Loucy (cell line): Measurements from ENCODE around the gene GRHL3.

Experiments used
- H2AFZ ChIP-seq: fragments of 200-600 bp; sonication (generic); 2 replicates; pipeline ENCODE4 v1.6.0; 2016; ENCODE audit warnings: antibody characterized with exemption, mild to moderate bottlenecking, low read length, moderate library complexity
- H3F3A ChIP-seq: fragments of 200-600 bp; 2 replicates; pipeline ENCODE4 v1.6.0; 2016; ENCODE audit warnings: antibody characterized with exemption, low read depth, mild to moderate bottlenecking
- H3K27me3 ChIP-seq: fragments of 200-600 bp; sonication (generic); 2 replicates; pipeline ENCODE4 v1.6.1; 2014; ENCODE audit warnings: low read length, mild to moderate bottlenecking; ENCODE audit not compliant: insufficient read depth, poor library complexity, severe bottlenecking
- H3K36me3 ChIP-seq: fragments of 200-600 bp; sonication (generic); 2 replicates; pipeline ENCODE4 v1.6.1; 2016; ENCODE audit warnings: low read length; ENCODE audit not compliant: insufficient read depth
- H3K4me1 ChIP-seq: fragments of 200-600 bp; sonication (generic); 2 replicates; pipeline ENCODE4 v1.5.1; 2014; ENCODE audit warnings: low read length, mild to moderate bottlenecking; ENCODE audit not compliant: insufficient read depth, poor library complexity, severe bottlenecking
- H3K4me2 ChIP-seq: fragments of 200-600 bp; sonication (generic); 2 replicates; pipeline ENCODE4 v1.6.0; 2014; ENCODE audit warnings: antibody characterized with exemption, low read length, low read depth, mild to moderate bottlenecking; ENCODE audit not compliant: poor library complexity, severe bottlenecking
- H3K4me3 ChIP-seq: fragments of 200-600 bp; sonication (generic); 2 replicates; pipeline ENCODE4 v1.5.1; 2014; ENCODE audit warnings: low read length, mild to moderate bottlenecking, mixed read lengths; ENCODE audit not compliant: poor library complexity, severe bottlenecking
- H3K79me2 ChIP-seq: fragments of 200-600 bp; sonication (generic); 2 replicates; pipeline ENCODE4 v1.6.1; 2014; ENCODE audit warnings: low read length; ENCODE audit not compliant: insufficient read depth
- H3K9ac ChIP-seq: fragments of 200-600 bp; sonication (generic); 2 replicates; pipeline ENCODE4 v1.6.0; 2014; ENCODE audit warnings: mild to moderate bottlenecking, low read depth, low read length, moderate library complexity; ENCODE audit not compliant: poor library complexity, severe bottlenecking
- H3K9me2 ChIP-seq: fragments of 200-600 bp; sonication (generic); replicated peaks from 2 replicates; pipeline ENCODE4 v1.6.1; 2016; ENCODE audit warnings: low read depth, low read length, mixed read lengths
- H3K9me3 ChIP-seq: fragments of 200-600 bp; sonication (generic); 2 replicates; pipeline ENCODE4 v1.6.1; 2014; ENCODE audit warnings: mild to moderate bottlenecking, antibody characterized with exemption, low read length, low read depth; ENCODE audit not compliant: insufficient read depth
- H4K20me1 ChIP-seq: fragments of 200-600 bp; sonication (generic); 2 replicates; pipeline ENCODE4 v1.6.0; 2014; ENCODE audit warnings: antibody characterized with exemption, low read length, mild to moderate bottlenecking; ENCODE audit not compliant: insufficient read depth, poor library complexity, severe bottlenecking
- CTCF ChIP-seq: fragments of 200-600 bp; sonication (generic); conservative IDR thresholded peaks from 2 replicates; pipeline ENCODE4 v1.5.1; 2014; ENCODE audit warnings: mild to moderate bottlenecking, antibody characterized with exemption, low read length
- EZH2phosphoT487 ChIP-seq: fragments of 200-600 bp; IDR thresholded peaks from 2 replicates; pipeline ENCODE4 v1.6.1; 2018; ENCODE audit warnings: antibody characterized with exemption, mild to moderate bottlenecking, moderate library complexity, borderline replicate concordance

GRHL3 gene

GRCh38 chr1:24390924-24391782, 72.0 kb downstream of the GRHL3 start:
- H3K4me2 ChIP-seq = no peak overlapping the region
- H3K4me3 ChIP-seq = no peak overlapping the region
- no peaks in the 10 kb centered on the region for H3F3A ChIP-seq
- no peaks in the 10 kb centered on the region for H3K9me3 ChIP-seq
- no peaks in the 10 kb centered on the region for H3K4me1 ChIP-seq
- TF ChIP-seq EZH2phosphoT487 (no peak), CTCF (peak; percentile 96)
- H3K27me3 ChIP-seq = no peaks in the 10 kb centered on the region
- H3K9ac ChIP-seq = no peak overlapping the region
- H4K20me1 ChIP-seq = no peaks in the 10 kb centered on the region
- H3K79me2 ChIP-seq = no peaks in the 10 kb centered on the region
- H2AFZ ChIP-seq = no peak overlapping the region
- H3K36me3 ChIP-seq = no peaks in the 10 kb centered on the region
- no peaks in the 10 kb centered on the region for H3K9me2 ChIP-seq

GRCh38 chr1:24391882-24392603, 72.9 kb downstream of the GRHL3 start:
- H2AFZ ChIP-seq = no peak overlapping the region
- no peaks in the 10 kb centered on the region for H3K9me3 ChIP-seq
- no peak overlapping the region for H3K4me3 ChIP-seq
- TF ChIP-seq EZH2phosphoT487 (no peak), CTCF (peak; percentile 92)
- H3K9ac ChIP-seq = no peak overlapping the region
- H3K79me2 ChIP-seq = no peaks in the 10 kb centered on the region
- H3K4me2 ChIP-seq = no peak overlapping the region
- no peaks in the 10 kb centered on the region for H3K4me1 ChIP-seq
- H3K27me3 ChIP-seq = no peaks in the 10 kb centered on the region
- no peaks in the 10 kb centered on the region for H3K36me3 ChIP-seq
- no peaks in the 10 kb centered on the region for H4K20me1 ChIP-seq
- H3F3A ChIP-seq = no peaks in the 10 kb centered on the region
- no peaks in the 10 kb centered on the region for H3K9me2 ChIP-seq

- no peaks in the 10 kb centered on the region for H3K79me2 ChIP-seq
- H2AFZ ChIP-seq = no peak overlapping the region
- no peaks in the 10 kb centered on the region for H3F3A ChIP-seq
- no peaks in the 10 kb centered on the region for H4K20me1 ChIP-seq
- no peaks in the 10 kb centered on the region for H3K27me3 ChIP-seq
- no peaks in the 10 kb centered on the region for H3K4me1 ChIP-seq
- H3K36me3 ChIP-seq = no peaks in the 10 kb centered on the region
- no peak overlapping the region for H3K4me3 ChIP-seq
- no peaks in the 10 kb centered on the region for H3K9me2 ChIP-seq
- no peaks in the 10 kb centered on the region for H3K9me3 ChIP-seq
- TF ChIP-seq EZH2phosphoT487 (no peak), CTCF (peak; percentile 42; the same call in 1 of the 2 replicates)
- H3K9ac ChIP-seq = no peak overlapping the region
- no peak overlapping the region for H3K4me2 ChIP-seq
Observed at GRCh38 chr1:24392604-24392946, 73.4 kb downstream of the GRHL3 start.
